ENCODE data around the gene DPH3.

The DPH3 gene

DNA sequence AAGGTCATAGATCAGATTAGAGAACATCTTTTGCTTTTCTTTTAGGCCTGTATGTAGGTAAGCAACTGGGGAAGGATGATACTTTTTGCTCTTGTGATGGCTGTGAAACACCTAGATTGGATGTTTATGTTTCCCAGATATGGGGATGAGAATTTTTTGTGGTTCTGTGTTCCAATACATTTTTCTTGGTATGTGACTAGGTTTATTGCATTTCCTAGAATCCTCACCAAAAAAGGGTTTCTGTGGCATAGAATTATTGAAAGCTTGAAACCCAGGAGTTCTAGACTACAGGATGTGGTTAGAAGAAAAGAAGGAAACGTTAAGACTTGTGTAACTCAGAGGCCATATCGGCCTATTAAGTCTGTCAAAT lies 26.1 kb upstream of the DPH3 start:
- TF ChIP-seq, protein P1, sequence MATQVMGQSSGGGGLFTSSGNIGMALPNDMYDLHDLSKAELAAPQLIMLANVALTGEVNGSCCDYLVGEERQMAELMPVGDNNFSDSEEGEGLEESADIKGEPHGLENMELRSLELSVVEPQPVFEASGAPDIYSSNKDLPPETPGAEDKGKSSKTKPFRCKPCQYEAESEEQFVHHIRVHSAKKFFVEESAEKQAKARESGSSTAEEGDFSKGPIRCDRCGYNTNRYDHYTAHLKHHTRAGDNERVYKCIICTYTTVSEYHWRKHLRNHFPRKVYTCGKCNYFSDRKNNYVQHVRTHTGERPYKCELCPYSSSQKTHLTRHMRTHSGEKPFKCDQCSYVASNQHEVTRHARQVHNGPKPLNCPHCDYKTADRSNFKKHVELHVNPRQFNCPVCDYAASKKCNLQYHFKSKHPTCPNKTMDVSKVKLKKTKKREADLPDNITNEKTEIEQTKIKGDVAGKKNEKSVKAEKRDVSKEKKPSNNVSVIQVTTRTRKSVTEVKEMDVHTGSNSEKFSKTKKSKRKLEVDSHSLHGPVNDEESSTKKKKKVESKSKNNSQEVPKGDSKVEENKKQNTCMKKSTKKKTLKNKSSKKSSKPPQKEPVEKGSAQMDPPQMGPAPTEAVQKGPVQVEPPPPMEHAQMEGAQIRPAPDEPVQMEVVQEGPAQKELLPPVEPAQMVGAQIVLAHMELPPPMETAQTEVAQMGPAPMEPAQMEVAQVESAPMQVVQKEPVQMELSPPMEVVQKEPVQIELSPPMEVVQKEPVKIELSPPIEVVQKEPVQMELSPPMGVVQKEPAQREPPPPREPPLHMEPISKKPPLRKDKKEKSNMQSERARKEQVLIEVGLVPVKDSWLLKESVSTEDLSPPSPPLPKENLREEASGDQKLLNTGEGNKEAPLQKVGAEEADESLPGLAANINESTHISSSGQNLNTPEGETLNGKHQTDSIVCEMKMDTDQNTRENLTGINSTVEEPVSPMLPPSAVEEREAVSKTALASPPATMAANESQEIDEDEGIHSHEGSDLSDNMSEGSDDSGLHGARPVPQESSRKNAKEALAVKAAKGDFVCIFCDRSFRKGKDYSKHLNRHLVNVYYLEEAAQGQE (IDR thresholded peaks at IDR 0.05; ENCODE audit: insufficient read depth in 1 of 2, low read depth in 2 of 2, low read length in 2 of 2) = no peak
- TF ChIP-seq POLR2AphosphoS5 (IDR thresholded peaks at IDR 0.05; ENCODE audit: low read depth, low read length) = no peak
- TF ChIP-seq TAF1 (IDR thresholded peaks at IDR 0.05; ENCODE audit: borderline replicate concordance, insufficient read depth, low read length) = no peak
- TF ChIP-seq SIN3A (IDR thresholded peaks at IDR 0.05; ENCODE audit: borderline replicate concordance, insufficient read depth, low read length) = no peak
- no peak for TF ChIP-seq FOXP2 (optimal IDR thresholded peaks at IDR 0.05; ENCODE audit: borderline replicate concordance, extremely low read depth, extremely low read length, insufficient read depth)

DNA sequence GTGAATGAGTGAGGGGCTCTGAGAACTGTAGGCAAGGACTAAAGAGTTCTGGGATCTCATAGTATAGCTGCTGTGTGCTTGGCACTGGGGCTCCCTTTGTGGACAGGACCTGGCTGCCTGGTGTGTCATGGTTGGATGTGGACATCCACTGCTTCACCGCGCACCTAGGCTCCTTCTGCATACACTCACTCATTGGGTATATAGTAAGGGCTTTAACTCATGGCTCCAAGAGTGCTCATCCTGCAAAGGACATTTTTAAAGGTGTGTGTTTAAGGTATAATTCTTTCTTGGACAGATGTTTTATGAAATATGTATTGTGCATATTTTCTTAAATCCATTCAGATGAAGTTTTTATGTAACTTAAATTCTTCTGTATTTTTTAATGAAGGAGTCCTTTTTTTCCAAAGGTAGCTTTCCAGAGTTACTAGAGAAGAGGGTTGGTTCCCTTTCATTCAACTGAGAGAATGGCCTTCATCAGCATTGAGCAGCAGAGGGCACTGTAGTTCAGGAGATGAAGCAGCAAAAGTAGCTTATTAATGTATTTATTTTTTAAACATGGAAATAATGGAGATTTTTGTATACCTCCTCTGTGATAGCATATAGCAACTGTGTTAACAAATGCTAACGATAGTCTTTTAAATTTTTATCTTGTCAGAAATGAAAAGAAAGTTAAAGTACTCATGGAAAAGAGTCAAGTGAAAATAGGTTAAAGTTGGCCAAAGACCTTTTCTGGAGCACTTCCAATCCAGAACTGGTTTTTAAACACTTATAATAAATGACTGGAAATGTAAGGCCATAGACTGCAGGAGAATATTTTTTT lies 25.5 kb upstream of the DPH3 start:
- no peak for TF ChIP-seq FOXP2 (optimal IDR thresholded peaks at IDR 0.05; ENCODE audit: borderline replicate concordance, extremely low read depth, extremely low read length, insufficient read depth)
- TF ChIP-seq, protein P1 (IDR thresholded peaks at IDR 0.05; ENCODE audit: insufficient read depth in 1 of 2, low read depth in 2 of 2, low read length in 2 of 2) = no peak
- TF ChIP-seq POLR2AphosphoS5 (IDR thresholded peaks at IDR 0.05; ENCODE audit: low read depth, low read length) = no peak
- TF ChIP-seq TAF1 (IDR thresholded peaks at IDR 0.05; ENCODE audit: borderline replicate concordance, insufficient read depth, low read length) = no peak
- TF ChIP-seq SIN3A (IDR thresholded peaks at IDR 0.05; ENCODE audit: borderline replicate concordance, insufficient read depth, low read length) = no peak

DNA sequence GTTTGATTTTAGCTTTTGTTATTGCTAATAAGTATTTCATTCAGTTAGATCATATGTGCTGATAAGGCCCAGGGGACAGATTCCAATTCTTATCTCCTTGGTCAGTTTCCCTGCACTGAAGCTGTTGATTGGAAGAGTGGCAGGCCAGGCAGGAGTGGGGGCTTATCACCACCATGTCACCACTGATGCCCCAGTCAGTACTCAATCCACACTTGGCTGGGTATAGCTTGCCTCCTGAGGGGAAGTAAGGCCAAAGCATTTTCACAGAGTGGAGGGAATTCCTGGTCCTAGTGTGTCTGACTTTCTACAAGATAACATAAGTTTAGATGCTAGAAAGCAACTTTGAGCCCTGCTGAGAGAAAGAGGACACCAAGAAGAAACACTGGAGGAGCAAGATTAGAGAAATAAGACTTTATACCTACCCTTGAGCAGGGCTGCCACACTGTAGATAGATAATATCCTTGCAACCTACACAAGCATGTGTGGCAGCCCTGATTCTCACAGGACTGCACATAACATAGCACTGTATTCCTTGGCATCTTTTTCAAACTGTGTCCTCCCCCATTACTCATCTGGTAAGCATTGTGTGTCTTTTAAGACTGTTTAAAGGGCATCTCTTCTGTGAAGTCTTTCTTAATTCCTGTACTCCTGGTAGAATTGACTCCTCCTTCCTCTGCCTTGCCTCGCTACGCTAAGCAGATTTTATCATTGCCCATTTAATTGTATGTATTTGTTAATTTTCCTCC lies 24.6 kb upstream of the DPH3 start:
- TF ChIP-seq FOXP2 (optimal IDR thresholded peaks at IDR 0.05; ENCODE audit: borderline replicate concordance, extremely low read depth, extremely low read length, insufficient read depth) = no peak

DNA sequence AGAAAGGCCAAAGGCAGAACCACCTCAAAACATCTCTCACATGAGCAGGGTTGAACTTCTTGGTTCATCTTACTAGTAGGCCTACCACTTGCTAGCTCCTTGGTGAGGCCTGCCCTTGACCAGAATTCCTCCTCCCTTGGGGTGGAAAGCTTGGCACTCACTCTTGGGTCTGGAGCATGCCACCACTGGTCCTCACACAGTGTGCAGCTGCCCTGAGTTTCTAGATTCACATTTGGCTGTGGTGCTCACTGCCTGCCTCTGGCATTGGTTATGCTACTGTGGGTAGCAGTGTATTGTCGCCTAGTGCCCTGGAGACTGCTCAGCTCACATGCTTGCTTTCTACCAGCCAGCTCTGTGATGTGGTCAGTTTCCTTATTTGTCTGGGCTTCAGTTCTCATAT lies 23.9 kb upstream of the DPH3 start:
- TF ChIP-seq, protein P1 (IDR thresholded peaks at IDR 0.05; ENCODE audit: insufficient read depth in 1 of 2, low read depth in 2 of 2, low read length in 2 of 2) = no peak
- no peak for TF ChIP-seq POLR2AphosphoS5 (IDR thresholded peaks at IDR 0.05; ENCODE audit: low read depth, low read length)
- no peak for TF ChIP-seq FOXP2 (optimal IDR thresholded peaks at IDR 0.05; ENCODE audit: borderline replicate concordance, extremely low read depth, extremely low read length, insufficient read depth)
- TF ChIP-seq SIN3A (IDR thresholded peaks at IDR 0.05; ENCODE audit: borderline replicate concordance, insufficient read depth, low read length) = no peak
- TF ChIP-seq TAF1 (IDR thresholded peaks at IDR 0.05; ENCODE audit: borderline replicate concordance, insufficient read depth, low read length) = no peak

DNA sequence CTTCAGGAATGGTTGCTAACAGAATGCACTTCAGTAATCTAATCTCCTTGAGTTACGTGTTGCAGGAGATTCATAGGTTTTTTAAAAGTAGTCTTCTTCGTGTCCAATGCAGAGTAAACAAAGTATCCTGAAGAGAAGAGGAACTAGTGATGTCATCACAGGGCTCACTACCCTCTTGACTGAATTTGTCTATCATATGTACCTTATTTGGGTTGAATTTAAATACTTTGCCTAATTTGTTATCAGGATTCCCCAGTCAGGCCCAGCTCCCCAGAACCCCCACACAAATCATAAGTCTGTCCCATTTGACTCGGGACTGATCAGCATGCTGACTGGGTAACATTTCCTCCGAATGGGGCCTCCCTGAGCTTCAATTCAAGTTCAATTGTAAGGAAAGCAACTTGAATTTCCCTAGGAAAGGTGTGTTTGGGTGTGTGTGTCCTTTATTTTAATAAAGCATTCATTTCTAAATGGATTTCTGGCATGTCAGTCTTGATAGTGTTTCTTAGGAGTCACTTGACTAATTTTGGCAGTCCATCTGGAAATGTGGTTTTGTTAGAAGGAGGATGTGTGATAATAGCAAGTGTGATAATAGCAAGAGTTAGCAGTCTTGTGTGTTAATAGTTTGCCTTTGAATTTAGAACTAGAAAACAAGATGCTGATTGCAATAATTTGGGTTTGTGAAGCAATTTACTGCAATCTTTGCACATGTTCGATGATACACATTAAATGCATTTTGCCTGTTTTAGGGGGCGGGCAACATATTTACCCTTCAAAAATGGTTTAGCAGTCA lies 22.2 kb upstream of the DPH3 start:
- TF ChIP-seq SIN3A (IDR thresholded peaks at IDR 0.05; ENCODE audit: borderline replicate concordance, insufficient read depth, low read length) (no peak), FOXP2 (optimal IDR thresholded peaks at IDR 0.05; ENCODE audit: borderline replicate concordance, extremely low read depth, extremely low read length, insufficient read depth) (no peak), POLR2AphosphoS5 (IDR thresholded peaks at IDR 0.05; ENCODE audit: low read depth, low read length) (no peak), TAF1 (IDR thresholded peaks at IDR 0.05; ENCODE audit: borderline replicate concordance, insufficient read depth, low read length) (no peak)
- TF ChIP-seq, protein P1 (IDR thresholded peaks at IDR 0.05; ENCODE audit: insufficient read depth in 1 of 2, low read depth in 2 of 2, low read length in 2 of 2) = no peak
